ENCODE results near the gene GPX4.

DNA sequence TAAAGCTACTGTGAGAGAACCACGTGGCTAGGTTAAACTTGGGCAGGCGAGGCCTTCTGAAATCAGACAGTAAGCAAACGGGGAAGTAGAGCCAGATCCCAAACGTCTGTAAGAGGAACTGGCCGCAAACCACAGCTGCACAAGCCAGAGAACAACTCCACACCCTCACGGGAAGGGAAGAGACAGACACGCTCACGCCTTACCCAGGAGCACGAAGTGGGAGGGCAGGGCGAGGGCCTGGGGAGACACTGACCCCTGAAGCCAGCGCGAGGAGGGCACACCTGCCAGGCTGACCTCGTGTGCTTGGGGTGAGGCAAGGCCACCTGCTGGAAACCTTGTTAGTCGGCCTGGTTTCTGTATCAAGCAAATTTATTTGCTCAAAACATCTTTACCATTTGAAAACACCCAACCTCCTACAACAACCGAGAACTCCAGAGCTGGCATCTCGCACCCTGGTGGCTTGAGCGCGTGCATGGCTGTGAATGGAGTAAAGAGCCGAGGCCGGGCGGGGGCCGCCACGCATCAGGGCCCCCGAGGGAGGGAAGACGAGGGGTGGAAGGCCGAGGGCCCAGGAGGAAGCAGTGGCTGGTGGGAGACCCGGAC, 15.9 kb upstream of the GPX4 start:
- TF ChIP-seq, protein P1, sequence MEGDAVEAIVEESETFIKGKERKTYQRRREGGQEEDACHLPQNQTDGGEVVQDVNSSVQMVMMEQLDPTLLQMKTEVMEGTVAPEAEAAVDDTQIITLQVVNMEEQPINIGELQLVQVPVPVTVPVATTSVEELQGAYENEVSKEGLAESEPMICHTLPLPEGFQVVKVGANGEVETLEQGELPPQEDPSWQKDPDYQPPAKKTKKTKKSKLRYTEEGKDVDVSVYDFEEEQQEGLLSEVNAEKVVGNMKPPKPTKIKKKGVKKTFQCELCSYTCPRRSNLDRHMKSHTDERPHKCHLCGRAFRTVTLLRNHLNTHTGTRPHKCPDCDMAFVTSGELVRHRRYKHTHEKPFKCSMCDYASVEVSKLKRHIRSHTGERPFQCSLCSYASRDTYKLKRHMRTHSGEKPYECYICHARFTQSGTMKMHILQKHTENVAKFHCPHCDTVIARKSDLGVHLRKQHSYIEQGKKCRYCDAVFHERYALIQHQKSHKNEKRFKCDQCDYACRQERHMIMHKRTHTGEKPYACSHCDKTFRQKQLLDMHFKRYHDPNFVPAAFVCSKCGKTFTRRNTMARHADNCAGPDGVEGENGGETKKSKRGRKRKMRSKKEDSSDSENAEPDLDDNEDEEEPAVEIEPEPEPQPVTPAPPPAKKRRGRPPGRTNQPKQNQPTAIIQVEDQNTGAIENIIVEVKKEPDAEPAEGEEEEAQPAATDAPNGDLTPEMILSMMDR (conservative IDR thresholded peaks at IDR 0.05; ENCODE audit: low read length), result peak; percentile 45
- no peak for TF ChIP-seq EZH2phosphoT487 (IDR thresholded peaks at IDR 0.05; ENCODE audit: borderline replicate concordance, low read depth, low read length)

Data from OCI-LY7 (cell line).